CMK (cell line): ENCODE results near the gene ROBO2.

Experiments used
- DNase-seq: peaks from one replicate; pipeline ENCODE4 v3.0.0-alpha.2; 2010; ENCODE audit warnings: low read depth

Gene ROBO2

DNA sequence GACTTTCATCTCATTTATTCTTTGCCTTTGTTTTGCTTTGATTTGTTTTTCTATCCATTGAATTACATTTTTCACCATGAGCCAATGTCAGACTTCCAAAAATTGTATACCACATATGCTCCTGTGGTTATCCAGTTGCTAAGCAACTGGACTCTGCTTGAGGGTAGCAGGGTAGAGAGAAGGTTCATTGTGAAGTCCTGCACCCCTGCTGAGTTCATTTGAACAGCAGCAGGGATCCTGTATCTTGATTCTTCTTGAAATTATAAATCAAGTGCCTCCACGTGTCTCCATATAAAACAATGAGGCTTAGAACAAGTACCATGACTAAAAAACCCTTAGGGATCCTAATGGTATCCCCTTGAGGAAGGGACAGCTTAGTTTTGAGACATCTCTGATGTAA lies 449.3 kb downstream of the ROBO2 start:
- no peak for DNase-seq

- no peak for DNase-seq
Measured at GRCh38 chr3:77491961-77492360, 452.1 kb downstream of the ROBO2 start.

GRCh38 chr3:77500721-77501120 lies 460.8 kb downstream of the ROBO2 start:
- DNase-seq = no peak

DNA sequence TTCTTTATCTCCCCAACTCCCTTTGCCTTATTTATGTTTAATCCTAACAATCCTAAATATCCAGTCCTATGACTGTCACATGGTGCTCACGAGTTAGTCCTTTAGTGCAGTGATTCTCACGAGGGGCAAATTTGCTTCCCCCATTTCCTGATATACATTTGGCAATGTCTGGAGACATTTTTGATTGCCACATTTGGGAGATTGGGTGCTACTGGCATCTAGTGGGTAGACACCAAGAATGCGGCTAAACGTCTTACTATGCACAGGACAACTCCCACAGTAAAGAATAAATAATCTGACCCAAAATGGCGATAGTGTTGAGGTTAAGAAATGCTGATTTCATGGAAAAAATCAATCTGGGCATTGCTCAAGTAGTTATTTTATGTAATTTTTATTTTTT lies 466.5 kb downstream of the ROBO2 start:
- DNase-seq = no peak

DNA sequence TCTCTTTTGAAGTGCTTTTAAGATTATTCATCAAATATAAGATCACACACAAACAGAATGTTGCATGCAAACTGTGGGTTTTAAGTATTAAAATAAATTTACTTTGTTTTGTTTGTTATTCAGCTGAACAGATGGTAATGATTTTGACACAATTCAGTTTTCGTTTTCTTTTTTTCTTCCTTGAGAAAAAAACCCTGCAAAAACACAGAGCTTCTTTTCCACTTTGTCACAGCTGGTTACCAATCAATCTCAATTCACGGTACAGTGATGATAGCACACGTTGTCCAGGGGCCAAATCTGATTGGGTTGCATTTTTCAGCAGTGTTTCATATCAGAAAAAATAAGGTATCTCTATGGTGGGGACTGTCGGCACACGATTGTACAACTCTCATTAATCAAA lies 473.6 kb downstream of the ROBO2 start:
- DNase-seq = no peak

DNA sequence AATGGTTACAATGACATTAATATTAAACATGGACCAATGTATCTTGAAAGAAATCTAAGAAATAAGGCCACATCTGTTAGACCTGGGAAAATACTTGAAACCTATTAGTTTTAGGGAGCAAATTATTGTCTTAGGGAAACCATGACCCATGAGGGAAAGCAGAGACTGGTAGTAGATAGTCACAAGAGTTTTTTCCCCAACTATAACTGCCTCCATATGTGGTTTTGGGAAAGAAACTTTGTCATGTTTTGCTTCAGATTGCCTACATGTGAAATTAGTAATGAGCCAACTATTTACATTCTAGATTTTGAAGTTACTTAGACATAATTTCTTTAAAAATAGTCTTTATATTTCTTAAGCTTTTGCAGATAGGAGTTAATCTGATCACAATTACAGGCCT lies 474.9 kb downstream of the ROBO2 start:
- DNase-seq = no peak

- no peak for DNase-seq
Measured at GRCh38 chr3:77524463-77524862, 484.6 kb downstream of the ROBO2 start.

DNA sequence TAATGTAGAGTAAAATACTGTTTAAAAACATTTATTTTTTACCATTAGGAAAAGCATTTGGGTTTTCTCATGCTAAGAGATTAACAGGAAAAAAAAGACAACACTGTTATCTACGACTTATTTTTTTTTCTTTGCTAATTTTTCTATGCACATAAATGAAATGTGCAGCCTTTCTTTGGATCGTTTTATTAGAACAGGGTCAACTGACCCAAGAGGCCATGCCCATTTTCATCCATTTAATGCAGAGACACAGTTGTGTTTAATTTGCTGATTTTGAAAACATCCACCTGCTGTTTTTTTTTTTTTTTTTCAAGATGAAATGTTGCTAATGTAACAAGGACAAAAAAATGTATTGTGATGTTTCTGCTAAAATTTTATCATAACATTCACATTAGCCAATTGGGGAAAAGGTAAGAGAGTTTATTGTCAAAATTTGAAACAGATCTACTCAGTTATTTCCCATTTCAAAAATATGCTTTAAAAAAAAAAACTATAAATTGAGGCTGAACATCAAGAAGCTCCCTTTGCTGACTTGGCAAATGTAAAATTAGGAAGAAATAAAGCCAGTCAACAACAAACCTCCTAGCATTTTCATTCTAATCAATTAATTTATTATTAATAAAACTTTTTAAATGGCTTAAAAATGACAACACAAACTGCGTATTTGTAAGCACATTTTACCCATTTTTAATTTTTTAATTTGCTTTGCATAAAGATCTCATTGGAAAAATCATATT lies 485.2 kb downstream of the ROBO2 start:
- no peak for DNase-seq

DNA sequence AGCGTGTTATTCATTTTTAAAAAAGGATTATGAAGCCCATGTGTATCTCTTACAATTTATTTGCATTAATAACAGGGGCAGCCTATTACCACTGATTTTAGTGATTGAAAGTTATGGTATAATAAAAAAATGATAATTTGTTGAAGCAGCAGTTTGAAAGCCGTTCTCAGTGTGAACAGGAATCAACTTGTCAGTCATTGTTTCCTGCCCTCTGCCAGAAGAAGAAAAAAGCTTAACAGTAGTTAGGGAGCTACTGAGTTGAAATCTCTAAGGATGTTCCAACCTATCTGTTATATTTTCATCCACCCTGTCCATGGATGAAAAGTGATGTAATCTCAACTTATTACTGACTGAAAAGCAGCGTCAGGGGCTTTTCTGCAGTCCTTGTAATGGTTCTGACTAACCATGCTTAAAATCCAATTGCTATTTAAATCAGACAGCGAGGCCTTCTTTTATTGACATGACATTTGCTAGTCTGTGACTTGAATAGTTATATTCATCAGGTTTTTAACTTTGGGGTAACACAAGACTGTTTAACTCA lies 486.7 kb downstream of the ROBO2 start:
- no peak for DNase-seq

DNA sequence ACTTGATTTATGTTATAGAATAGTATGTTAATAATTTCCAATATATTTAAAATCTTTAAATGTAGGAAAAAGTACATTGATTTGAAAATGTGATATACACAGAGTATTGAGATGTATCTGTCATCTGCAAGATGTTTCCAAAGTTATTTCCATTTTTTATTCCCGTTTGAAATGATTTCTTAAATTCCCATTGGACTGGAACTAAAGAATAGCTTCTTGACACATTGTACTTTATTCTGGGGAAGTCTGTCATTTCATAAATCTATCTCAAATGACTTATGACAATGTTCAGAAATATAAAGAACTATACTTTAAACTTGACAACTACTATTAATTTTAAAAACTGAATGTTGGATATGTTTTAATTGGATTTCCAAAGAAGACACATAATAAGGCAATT lies 489.6 kb downstream of the ROBO2 start:
- DNase-seq = no peak

DNA sequence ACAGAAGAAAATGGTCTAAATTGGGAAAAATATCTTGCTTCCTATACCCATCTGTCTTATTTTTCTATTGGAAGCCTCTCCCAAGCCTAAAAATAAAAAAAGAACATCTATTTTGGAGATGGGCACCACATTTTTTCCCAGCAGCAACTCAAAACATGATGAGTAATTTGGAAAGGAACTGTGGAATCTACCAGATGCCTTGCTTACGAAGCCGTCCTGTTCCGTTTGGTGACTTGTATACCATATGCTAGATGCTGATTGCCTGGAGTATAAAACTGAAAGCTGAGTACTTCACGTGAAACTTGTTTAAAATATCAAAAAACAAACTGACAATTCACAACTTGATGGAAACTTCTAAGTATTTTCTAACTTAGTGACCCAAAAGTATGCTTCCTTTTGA lies 491.0 kb downstream of the ROBO2 start:
- no peak for DNase-seq

GRCh38 chr3:77535116-77535515 lies 495.2 kb downstream of the ROBO2 start:
- no peak for DNase-seq

DNA sequence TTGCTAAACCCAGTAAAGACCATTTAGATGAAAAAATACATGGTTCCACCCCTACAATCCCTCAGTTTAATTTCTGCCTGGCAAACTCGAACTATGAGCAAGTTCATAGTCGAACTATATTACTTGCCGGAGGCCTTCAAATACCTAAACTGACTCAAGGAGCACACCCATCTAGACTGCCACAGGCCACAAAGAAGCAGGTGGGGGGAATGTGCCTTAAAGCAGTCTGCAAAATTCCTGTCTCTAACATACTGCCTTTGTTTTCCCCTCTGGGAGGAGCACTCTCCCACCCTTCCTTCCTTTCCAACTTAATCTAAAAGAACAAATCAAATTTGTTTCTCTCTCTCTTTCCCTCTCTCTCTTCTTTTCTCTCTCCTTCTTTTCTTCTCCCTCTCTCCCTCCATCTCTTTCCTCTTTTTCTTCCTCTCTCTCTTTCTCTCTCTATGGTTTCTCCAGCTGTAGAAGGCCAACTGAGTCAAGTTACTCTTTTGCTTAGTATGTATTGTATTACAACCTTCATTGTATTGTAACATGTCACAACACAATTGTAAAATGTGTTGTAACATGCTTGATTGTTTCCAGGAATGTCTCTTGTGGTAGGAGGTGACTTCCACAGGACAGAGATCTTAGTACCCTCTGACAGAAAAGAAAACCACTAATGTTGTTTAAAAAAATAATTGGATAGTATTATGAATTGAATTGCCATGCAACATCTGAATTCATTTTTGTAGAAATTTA lies 496.3 kb downstream of the ROBO2 start:
- DNase-seq = no peak

GRCh38 chr3:77539014-77539413 lies 499.1 kb downstream of the ROBO2 start:
- DNase-seq = no peak

- DNase-seq = no peak
Measured at GRCh38 chr3:77539677-77540076, 499.8 kb downstream of the ROBO2 start.

GRCh38 chr3:77541203-77541922 lies 501.5 kb downstream of the ROBO2 start:
- no peak for DNase-seq

GRCh38 chr3:77546246-77546645 lies 506.3 kb downstream of the ROBO2 start:
- DNase-seq = no peak

DNA sequence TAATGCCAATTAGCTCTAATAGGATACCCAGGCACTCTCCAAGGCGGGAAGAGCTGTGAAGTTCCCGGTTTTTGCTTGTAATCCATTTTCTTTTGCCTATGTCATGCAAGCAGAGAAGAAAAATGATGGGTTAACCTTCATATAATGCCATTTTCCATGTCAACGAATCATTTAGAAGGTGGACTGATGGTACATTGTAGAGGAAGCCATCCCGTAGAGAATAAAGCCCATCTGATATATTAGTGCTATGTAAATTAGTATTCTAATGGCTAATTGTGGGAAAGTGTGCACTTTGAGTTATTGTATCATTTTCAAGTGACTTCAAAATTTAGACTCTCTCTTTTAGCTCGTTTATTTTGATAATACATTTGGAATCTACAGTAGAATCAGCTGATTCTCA lies 509.1 kb downstream of the ROBO2 start:
- DNase-seq = no peak

- DNase-seq = no peak
Measured at GRCh38 chr3:77553240-77553639, 513.3 kb downstream of the ROBO2 start.

DNA sequence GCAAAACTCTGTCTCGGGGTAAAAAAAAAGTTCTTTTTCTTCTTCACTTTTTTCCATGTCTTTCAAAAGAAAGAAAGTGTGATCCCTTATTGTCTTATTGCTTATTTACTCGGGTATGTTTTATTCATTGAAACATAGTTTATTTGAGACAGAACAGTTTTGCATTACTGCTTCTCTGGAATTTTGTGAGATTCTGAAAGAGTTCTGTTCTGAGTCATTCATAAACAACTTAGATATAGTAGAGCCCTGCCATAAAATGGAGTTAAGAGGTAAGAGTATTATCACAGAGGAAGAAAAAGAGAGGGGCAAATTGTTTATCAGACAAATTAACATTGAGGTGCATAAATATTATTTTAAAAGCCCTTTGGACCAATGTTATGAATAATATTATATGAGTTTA lies 522.2 kb downstream of the ROBO2 start:
- no peak for DNase-seq

- DNase-seq = no peak
Measured at GRCh38 chr3:77563012-77563411, 523.1 kb downstream of the ROBO2 start.

DNA sequence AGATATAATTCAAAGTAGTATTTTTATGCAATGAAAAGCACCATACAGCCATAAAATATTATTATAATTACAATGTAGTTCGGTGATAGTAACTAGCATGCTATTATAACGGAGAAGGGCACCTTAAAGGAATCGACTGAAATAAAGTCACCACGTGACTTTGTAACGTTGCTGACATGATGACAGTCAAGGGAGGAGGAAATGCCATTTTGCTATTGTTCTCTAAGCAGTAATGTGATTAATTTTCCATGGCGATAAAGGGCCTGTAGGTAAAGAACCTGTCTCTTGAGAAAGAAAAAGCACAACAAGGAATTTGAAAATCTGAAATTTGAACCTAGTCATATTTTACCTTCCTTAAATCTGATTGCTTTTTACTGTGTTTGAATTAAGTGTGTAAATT lies 526.2 kb downstream of the ROBO2 start:
- no peak for DNase-seq
